Measurements from ENCODE around the gene ASB3. TPM values are rescaled to one million over a fixed set of nuclear protein-coding genes. Genes with fewer than 3 reads are reported as not detected.

The ASB3 gene
- total RNA-seq, 1 donor from 2014 or later, result 11.8 TPM

GRCh38 chr2:53813151-53813550 is 26.4 kb upstream of the ASB3 start:
- H3K4me3 ChIP-seq (ENCODE audit: low read depth, low read length), result no peak overlapping the region
- no peak for DNase-seq (ENCODE audit: low read depth)
- TF ChIP-seq CTCF (conservative IDR thresholded peaks at IDR 0.05; ENCODE audit: low read depth, low read length), result no peak

GRCh38 chr2:53811601-53812000 is 24.8 kb upstream of the ASB3 start:
- no peak for TF ChIP-seq CTCF (conservative IDR thresholded peaks at IDR 0.05; ENCODE audit: low read depth, low read length)
- no peak for DNase-seq (ENCODE audit: low read depth)
- H3K4me3 ChIP-seq (ENCODE audit: low read depth, low read length), result no peak overlapping the region

- no peak overlapping the region for H3K4me3 ChIP-seq (ENCODE audit: low read depth, low read length)
- TF ChIP-seq CTCF (conservative IDR thresholded peaks at IDR 0.05; ENCODE audit: low read depth, low read length), result no peak
- no peak for DNase-seq (ENCODE audit: low read depth)
These were observed 15.9 kb upstream of the ASB3 start for GRCh38 chr2:53802617-53803151.

GRCh38 chr2:53801547-53801946 is 14.8 kb upstream of the ASB3 start:
- TF ChIP-seq CTCF (conservative IDR thresholded peaks at IDR 0.05; ENCODE audit: low read depth, low read length), result no peak
- no peak overlapping the region for H3K4me3 ChIP-seq (ENCODE audit: low read depth, low read length)
- no peak for DNase-seq (ENCODE audit: low read depth)

GRCh38 chr2:53793821-53794220 is 7.1 kb upstream of the ASB3 start:
- no peak overlapping the region for H3K4me3 ChIP-seq (ENCODE audit: low read depth, low read length)
- no peak for DNase-seq (ENCODE audit: low read depth)
- no peak for TF ChIP-seq CTCF (conservative IDR thresholded peaks at IDR 0.05; ENCODE audit: low read depth, low read length)

GRCh38 chr2:53793261-53793660 is 6.5 kb upstream of the ASB3 start:
- no peak overlapping the region for H3K4me3 ChIP-seq (ENCODE audit: low read depth, low read length)
- TF ChIP-seq CTCF (conservative IDR thresholded peaks at IDR 0.05; ENCODE audit: low read depth, low read length), result no peak
- no peak for DNase-seq (ENCODE audit: low read depth)

GRCh38 chr2:53787614-53788289 is 999 bp upstream of the ASB3 start:
- H3K4me3 ChIP-seq (ENCODE audit: low read depth, low read length), result peak overlapping the region; percentile 78
- DNase-seq (ENCODE audit: low read depth), result no peak
- TF ChIP-seq CTCF (conservative IDR thresholded peaks at IDR 0.05; ENCODE audit: low read depth, low read length), result no peak
